HL-60 (cell line): ENCODE results near the gene KLC4.

Source experiments
- CTCF ChIP-seq: IDR thresholded peaks from one replicate; pipeline ENCODE4 v1.5.1; 2011; ENCODE audit warnings: low read length, control low read depth, inconsistent platforms; ENCODE audit not compliant: insufficient read depth
- POLR2AphosphoS5 ChIP-seq: IDR thresholded peaks from 2 replicates; pipeline ENCODE4 v1.6.1; 2012; ENCODE audit warnings: low read depth
- REST ChIP-seq: IDR thresholded peaks from 2 replicates; pipeline ENCODE4 v1.6.1; 2012; ENCODE audit warnings: low read depth; ENCODE audit not compliant: insufficient replicate concordance

- TF ChIP-seq CTCF (no peak), POLR2AphosphoS5 (no peak), REST (no peak)
These were observed 30.6 kb downstream of the KLC4 start for GRCh38 chr6:43089874-43090558.
